ENCODE measurements around the gene CPLANE1.
"Not testable (repeated sequence)": the region's sequence is repeated elsewhere in the genome, so short reads cannot be mapped to it uniquely, and the experiment has no call there.

The CPLANE1 gene

DNA sequence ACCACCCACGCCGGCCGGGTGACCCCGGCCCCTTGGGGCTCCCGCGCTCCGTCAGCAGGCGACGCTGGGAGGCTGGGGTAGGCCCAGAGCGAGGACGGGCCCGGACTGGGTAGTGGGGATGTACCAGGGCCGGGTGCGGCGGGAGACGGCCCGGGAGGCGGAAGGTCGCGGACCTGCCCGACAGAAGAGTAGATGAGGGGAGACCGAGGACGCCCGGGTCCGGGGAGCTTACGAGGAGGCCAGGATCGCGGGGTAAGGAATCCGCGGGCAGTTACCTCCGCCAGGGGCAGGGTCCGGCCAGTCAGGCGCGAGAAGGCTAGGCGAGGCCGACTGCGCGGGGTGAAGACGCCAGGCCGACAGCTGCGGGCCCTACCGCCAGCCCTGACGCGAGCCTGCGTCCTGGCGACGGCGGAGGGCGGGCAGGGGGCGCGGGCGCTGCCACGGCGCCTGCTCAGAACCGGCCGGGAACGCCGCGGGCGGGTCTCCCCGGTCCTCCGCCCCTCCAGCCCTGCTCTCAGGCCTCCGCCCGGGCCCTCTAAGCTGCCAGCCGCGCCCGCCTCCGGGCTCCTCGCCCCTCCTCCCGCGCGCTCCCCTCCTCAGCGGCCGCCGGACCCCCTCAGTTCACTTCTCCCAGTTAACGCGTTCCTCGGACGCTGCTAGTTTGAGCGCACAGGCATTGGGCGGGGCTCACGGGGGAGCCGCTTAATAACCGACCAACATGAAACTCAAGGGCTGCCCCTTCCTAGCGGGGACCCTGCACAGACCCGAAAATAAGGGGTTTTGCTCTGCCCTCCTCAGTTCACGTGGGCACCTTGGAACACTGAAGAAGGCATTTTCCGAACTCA lies at the start of gene CPLANE1:
Gene CPLANE1, minus strand, starts transcription at position 407 of the 845 bp plus-strand sequence. CDS start 1,678 bp downstream, outside the sequence.
- peak; percentile 58 to 74 for DNase-seq

- DNase-seq: not testable (repeated sequence)
These were observed 47.1 kb upstream of the CPLANE1 start for GRCh38 chr5:37296313-37296712.

GRCh38 chr5:37283214-37283820 lies 34.1 kb upstream of the CPLANE1 start:
- no peak for DNase-seq

GRCh38 chr5:37275511-37275910 lies 26.3 kb upstream of the CPLANE1 start:
- DNase-seq: no peak

- no peak for DNase-seq
These were observed 23.3 kb upstream of the CPLANE1 start for GRCh38 chr5:37272511-37272910.

GRCh38 chr5:37268100-37268499 lies 18.9 kb upstream of the CPLANE1 start:
- not testable (repeated sequence) for DNase-seq

GRCh38 chr5:37255774-37256358 lies 6.7 kb upstream of the CPLANE1 start:
- no peak for DNase-seq

DNA sequence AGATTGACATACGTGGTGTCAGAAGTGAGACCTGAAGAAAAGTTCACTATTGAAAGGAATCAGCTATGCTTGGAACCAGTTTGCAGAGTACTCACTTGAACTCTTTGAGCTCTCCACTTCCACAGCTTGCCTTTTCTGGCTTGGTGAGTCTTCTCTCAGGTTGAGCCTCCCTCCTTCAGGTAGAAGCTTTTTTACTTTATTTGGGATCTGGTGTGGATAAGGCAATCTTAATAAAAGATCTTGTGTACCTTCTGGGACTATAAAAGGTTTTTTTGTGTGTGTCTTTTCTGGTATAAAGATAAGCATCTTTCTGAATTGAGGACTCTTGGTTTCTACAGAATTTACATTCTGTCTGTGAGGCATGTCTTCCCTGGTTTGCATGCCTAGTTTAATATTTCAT lies 5.4 kb upstream of the CPLANE1 start:
- no peak for DNase-seq

GRCh38 chr5:37251665-37252064 lies 2.5 kb upstream of the CPLANE1 start:
- DNase-seq: no peak

DNA sequence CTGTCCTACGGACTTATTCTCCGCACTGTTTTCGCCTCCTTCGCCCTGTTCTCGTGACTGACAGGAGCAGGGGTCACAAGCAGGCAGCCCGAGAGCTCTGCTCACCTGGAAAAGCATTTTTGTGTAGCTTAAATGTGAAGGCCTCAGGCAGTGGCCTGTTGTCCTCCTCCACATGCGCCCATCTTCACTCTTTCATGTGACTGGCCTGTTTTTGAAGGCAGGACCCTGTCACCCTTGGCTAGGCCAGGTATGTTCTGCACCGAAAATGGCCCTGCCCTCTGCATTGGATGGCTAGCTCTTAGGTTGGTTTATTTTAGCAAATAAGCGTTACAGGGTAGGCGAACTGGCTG lies 614 bp upstream of the CPLANE1 start:
- DNase-seq: no peak

DNA sequence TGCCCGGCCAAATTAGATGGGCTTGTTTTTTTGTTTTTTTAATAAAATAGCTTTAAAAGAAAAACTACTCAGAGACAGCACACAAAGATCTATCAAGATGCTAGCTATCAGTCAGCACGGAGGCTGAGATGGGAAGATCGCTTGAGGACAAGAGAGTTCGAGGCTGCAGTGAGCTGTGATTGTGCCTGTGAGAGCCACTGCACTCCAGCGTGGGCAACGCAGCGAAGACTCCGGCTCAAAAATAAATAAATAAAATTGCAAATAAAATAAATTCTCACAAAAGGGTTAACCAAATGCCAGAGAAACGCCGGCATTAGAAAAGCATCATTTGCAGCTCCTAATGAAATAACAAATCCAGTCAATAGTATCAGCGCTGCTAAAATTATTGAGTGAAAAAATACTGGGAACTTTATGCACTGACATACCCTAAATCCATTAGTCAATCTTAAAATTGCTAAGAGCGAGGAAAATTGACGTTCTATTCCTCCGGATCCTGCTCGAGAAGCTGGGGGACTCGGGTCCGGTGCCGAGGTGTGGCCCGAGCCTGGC lies 681 bp downstream of the CPLANE1 start:
- DNase-seq: peak in 1 of 2 donors; percentile 4

GRCh38 chr5:37247496-37247895 lies 1.7 kb downstream of the CPLANE1 start:
- DNase-seq: no peak

DNA sequence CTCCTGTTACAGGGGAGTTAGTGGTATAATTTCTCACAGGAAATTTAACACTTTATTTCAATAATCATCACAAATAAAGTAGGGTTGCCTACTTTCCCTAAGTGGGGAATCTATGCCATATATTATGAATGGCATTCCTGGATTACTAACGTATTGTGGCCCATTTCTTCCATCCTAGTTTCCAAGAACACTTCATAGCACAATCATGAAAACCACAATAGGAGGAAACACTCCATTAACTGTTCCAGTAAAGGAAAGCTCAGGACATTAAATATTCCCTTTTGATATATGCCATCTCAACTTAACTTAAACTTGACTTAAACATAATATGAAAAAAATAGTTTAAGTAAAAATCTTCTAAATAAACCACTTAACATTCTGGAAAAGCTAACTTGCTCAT lies 2.1 kb downstream of the CPLANE1 start:
- DNase-seq: no peak

GRCh38 chr5:37234288-37234687 lies 14.9 kb downstream of the CPLANE1 start:
- DNase-seq: no peak

DNA sequence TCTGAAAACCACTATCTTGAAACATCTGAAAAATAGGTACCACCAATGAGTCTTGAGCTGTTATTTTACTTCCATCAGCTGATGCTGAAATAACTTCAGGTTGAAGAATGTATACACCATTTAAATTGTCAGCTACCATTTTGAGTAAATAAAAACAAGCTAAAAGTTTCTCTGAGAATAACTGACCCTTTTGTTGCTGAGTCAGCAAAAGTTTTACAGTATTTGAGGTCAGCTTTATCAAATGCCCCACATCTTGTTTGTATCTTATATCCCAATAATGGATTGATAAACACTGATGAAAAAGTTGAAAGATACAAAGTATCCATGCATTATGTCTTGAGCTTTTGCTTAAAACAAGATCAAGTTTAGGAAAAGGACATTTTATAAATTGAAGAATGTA lies 22.8 kb downstream of the CPLANE1 start:
- no peak for DNase-seq

- no peak for DNase-seq
These were observed 27.0 kb downstream of the CPLANE1 start for GRCh38 chr5:37222181-37222580.

GRCh38 chr5:37220426-37220825 lies 28.8 kb downstream of the CPLANE1 start:
- DNase-seq: not testable (repeated sequence)

DNA sequence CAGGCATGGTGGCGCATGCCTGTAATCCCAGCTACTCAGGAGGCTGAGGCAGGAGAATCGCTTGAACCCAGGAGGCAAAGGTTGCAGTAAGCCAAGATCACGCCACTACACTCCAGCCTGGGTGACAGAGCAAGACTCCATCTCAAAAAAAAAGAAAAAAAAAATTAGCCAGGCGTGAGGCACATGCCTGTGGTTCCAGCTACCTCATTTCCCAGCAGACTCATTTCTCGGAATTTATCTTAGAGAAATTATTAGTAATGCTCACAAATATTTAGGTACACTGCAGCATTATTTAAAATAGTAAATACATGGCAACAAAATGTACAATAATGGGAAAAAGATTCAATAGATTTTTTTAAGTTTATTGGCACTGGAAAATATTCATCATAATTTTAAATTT lies 29.8 kb downstream of the CPLANE1 start:
- DNase-seq: not testable (repeated sequence)

DNA sequence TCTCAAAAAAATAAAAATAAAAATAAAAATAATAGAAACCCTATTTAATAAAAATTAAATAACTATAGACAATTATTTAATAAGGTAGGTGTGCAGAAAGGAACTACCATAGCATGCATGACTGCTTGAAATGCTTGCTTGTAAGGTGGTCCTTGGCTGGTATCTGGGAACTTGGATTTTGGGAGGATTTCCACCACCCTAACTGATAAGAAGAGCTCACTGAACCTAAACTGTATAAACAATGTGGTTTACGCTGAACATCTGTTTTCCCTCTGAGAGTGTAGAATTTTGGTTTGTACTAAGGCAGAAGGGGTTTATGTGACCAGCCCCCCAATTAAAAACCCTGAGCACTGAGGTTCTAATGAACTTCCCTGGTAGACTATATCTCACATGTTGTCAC lies 31.2 kb downstream of the CPLANE1 start:
- no peak for DNase-seq

- DNase-seq: no peak
These were observed 34.6 kb downstream of the CPLANE1 start for GRCh38 chr5:37214550-37214949.

- DNase-seq: no peak
These were observed 37.1 kb downstream of the CPLANE1 start for GRCh38 chr5:37212096-37212495.

DNA sequence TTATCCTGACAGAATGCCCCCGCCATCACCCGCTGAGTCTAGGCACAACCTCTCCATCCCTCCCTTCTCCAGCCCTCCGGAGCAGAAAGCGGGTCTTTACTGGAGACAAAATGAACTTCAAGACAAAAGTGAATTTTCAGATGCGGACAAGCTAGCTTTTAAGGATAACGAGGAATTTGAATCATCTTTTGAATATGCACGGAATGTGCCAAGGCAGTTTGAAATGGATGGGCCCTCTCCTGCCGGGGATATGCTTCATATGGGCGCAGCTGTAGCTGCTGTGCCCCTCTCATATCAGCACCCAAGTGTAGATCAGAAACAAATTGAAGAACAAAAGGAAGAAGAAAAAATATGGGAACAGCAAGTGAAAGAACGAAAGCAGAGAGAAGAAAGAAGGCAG lies 37.5 kb downstream of the CPLANE1 start:
- DNase-seq: no peak

DNA sequence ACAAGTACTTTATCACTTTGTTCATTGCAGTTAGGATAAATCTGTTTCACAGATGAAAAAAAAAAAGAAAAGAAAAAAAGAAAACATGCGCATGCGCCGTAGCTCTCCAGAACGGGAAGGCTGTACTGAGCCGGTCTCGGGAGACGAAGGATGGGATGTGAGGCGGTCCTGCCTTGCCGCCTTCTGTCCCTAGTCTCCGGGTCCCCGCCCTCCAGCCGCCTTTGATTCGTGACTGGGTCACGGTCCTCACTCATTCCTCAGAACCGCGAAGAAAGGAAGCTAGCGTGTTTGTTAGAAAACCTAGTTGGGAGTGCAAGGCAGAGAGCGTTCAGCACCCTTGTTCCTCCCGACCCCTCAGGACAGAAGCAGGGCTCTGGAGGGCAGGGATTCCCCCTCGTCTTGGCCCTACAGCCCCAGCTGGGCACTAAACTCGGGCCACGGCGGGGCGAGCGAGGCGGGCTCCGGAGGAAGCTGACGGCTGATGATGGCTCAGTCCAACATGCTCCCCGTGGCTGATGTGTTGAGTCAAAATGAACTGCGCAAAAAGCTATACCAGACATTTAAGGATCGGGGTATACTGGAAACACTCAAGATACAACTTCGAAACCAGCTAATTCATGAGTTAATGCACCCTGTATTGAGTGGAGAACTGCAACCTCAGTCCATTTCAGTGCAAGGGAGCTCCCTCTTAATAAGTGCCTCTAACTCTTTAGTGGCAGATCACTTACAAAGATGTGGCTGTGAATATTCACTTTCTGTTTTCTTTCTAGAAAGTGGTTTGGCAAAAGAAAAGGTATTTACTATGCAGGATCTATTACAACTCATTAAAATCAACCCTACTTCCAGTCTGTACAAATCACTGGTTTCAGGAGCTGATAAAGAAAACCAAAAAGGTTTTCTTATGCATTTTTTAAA lies 40.0 kb downstream of the CPLANE1 start:
- DNase-seq: peak; percentile 10 to 20
